ENCODE data around the gene EFNA2.

- TF ChIP-seq CTCF (IDR thresholded peaks at IDR 0.05) (no peak), POLR2A (IDR thresholded peaks at IDR 0.05) (no peak)
Measured at GRCh38 chr19:1277061-1277460, 8.6 kb upstream of the EFNA2 start.
